IMR-90 (cell line): ENCODE data around the gene ADGRA3. TPM values are rescaled to one million over a fixed set of nuclear protein-coding genes. Genes with fewer than 3 reads are reported as not detected.

Experiments
- ATAC-seq: fragments of 200-7000 bp; cut with Tn5 transposase; 2 replicates; pipeline ENCODE4 v1.9.1; 2020; ENCODE audit warnings: low read depth, mild to moderate bottlenecking, moderate library complexity
- BruUV-seq: library from RNA; stranded (reverse); fragments of 400-500 nt; replicated peaks from 2 replicates; lab custom pipeline; 2021; lab: Mats Ljungman, UMichigan
- CTCF ChIA-PET: fragments of 300-600 bp; formaldehyde crosslinking; extraction: SDS; loops from one replicate; lab custom pipeline; 2021; ENCODE audit warnings: antibody characterized with exemption; lab: Yijun Ruan, JAX
- POLR2A ChIA-PET: fragments of 300-600 bp; sonication (Branson Sonifier 250); formaldehyde crosslinking; loops from one replicate; lab custom pipeline; 2022; ENCODE audit warnings: antibody characterized with exemption; ENCODE audit not compliant: unreplicated experiment; lab: Charles Lee
- DNase-seq: peaks from one replicate; pipeline ENCODE4 v3.0.0; 2013
- H2AFZ ChIP-seq: replicated peaks from 2 replicates; pipeline ENCODE3; 2013; ENCODE audit warnings: low read length, mild to moderate bottlenecking; ENCODE audit not compliant: poor library complexity
- H2AK5ac ChIP-seq: 2 replicates; pipeline ENCODE4 v1.6.1; 2013; ENCODE audit warnings: low read depth, low read length, inconsistent platforms
- H2AK9ac ChIP-seq: replicated peaks from 2 replicates; pipeline ENCODE3; 2013; ENCODE audit warnings: mild to moderate bottlenecking, low read depth, low read length, moderate library complexity; ENCODE audit not compliant: poor library complexity
- H2BK120ac ChIP-seq: 2 replicates; pipeline ENCODE4 v1.6.1; 2013; ENCODE audit warnings: low read depth, low read length, inconsistent platforms
- H2BK15ac ChIP-seq: 3 replicates; pipeline ENCODE4 v1.6.1; 2013; ENCODE audit warnings: low read depth, low read length, inconsistent platforms
- H2BK20ac ChIP-seq: 2 replicates; pipeline ENCODE4 v1.6.1; 2013; ENCODE audit warnings: low read depth, mild to moderate bottlenecking, inconsistent platforms, low read length, moderate library complexity
- H2BK5ac ChIP-seq: 2 replicates; pipeline ENCODE4 v1.6.1; 2013; ENCODE audit warnings: mild to moderate bottlenecking, low read depth, low read length, inconsistent platforms; ENCODE audit not compliant: poor library complexity, severe bottlenecking
- H3K14ac ChIP-seq: replicated peaks from 2 replicates; pipeline ENCODE4 v1.6.1; 2013; ENCODE audit warnings: low read depth, low read length, inconsistent platforms
- H3K18ac ChIP-seq: 2 replicates; pipeline ENCODE4 v1.6.1; 2013; ENCODE audit warnings: low read depth, low read length, control low read depth
- H3K23ac ChIP-seq: 2 replicates; pipeline ENCODE4 v1.6.1; 2013; ENCODE audit warnings: low read depth, low read length, inconsistent platforms
- H3K27ac ChIP-seq: 2 replicates; pipeline ENCODE4 v1.5.1; 2013; ENCODE audit warnings: mild to moderate bottlenecking, control low read depth, low read length; ENCODE audit not compliant: insufficient read depth
- H3K27me3 ChIP-seq: 2 replicates; pipeline ENCODE4 v1.6.1; 2013; ENCODE audit warnings: low read length; ENCODE audit not compliant: control insufficient read depth, insufficient read depth
- H3K36me3 ChIP-seq: 2 replicates; pipeline ENCODE4 v1.6.1; 2013; ENCODE audit warnings: low read length, mixed read lengths; ENCODE audit not compliant: control insufficient read depth, insufficient read depth
- H3K4ac ChIP-seq: 2 replicates; pipeline ENCODE4 v1.6.1; 2013; ENCODE audit warnings: low read depth, low read length, inconsistent platforms
- H3K4me1 ChIP-seq: 2 replicates; pipeline ENCODE4 v1.6.1; 2013; ENCODE audit warnings: low read length, mixed read lengths; ENCODE audit not compliant: control insufficient read depth, insufficient read depth
- H3K4me2 ChIP-seq: 2 replicates; pipeline ENCODE4 v1.6.1; 2013; ENCODE audit warnings: low read depth, mild to moderate bottlenecking, control low read depth, low read length, moderate library complexity
- H3K4me3 ChIP-seq: 2 replicates; pipeline ENCODE4 v1.5.1; 2013; ENCODE audit warnings: low read depth, mild to moderate bottlenecking, control low read depth, low read length, moderate library complexity; ENCODE audit not compliant: insufficient read depth
- H3K56ac ChIP-seq: 2 replicates; pipeline ENCODE4 v1.6.1; 2013; ENCODE audit warnings: low read length, inconsistent platforms; ENCODE audit not compliant: insufficient read depth; ENCODE audit errors: extremely low read depth
- H3K79me1 ChIP-seq, 2 experiments: 2 replicates each; pipeline ENCODE4 v1.6.1; 2013; ENCODE audit warnings: low read length in 2 of 2, inconsistent platforms in 1 of 2, low read depth in 1 of 2
- H3K9ac ChIP-seq: 2 replicates; pipeline ENCODE4 v1.6.1; 2013; ENCODE audit warnings: low read depth, low read length, control low read depth
- H3K9me1 ChIP-seq: 2 replicates; pipeline ENCODE4 v1.6.1; 2013; ENCODE audit warnings: low read length, inconsistent platforms; ENCODE audit not compliant: insufficient read depth
- H3K9me3 ChIP-seq: 2 replicates; pipeline ENCODE4 v1.6.1; 2013; ENCODE audit warnings: low read length; ENCODE audit not compliant: control insufficient read depth, insufficient read depth
- H4K20me1 ChIP-seq: 2 replicates; pipeline ENCODE4 v1.6.1; 2013; ENCODE audit warnings: low read length, inconsistent platforms; ENCODE audit not compliant: insufficient read depth
- H4K5ac ChIP-seq: 2 replicates; pipeline ENCODE4 v1.6.1; 2013; ENCODE audit warnings: mild to moderate bottlenecking, low read depth, low read length, control low read depth
- H4K8ac ChIP-seq, 2 experiments: 2 replicates each; pipeline ENCODE4 v1.6.1; 2013; ENCODE audit warnings: low read depth in 2 of 2, low read length in 2 of 2, control low read depth in 1 of 2, inconsistent platforms in 1 of 2
- H4K91ac ChIP-seq: 2 replicates; pipeline ENCODE4 v1.6.1; 2013; ENCODE audit warnings: low read depth, low read length, inconsistent platforms; ENCODE audit not compliant: insufficient read depth
- CEBPB ChIP-seq: IDR thresholded peaks from 2 replicates; pipeline ENCODE4 v1.6.1; 2012; ENCODE audit warnings: low read depth, low read length, improper control_type of control experiment
- CHD1 ChIP-seq: IDR thresholded peaks from 2 replicates; pipeline ENCODE4 v1.6.1; 2012; ENCODE audit warnings: low read depth, low read length, improper control_type of control experiment
- CTCF ChIP-seq: conservative IDR thresholded peaks from 2 replicates; pipeline ENCODE4 v1.5.1; 2012; ENCODE audit warnings: mild to moderate bottlenecking, low read depth, low read length, improper control_type of control experiment
- FOS ChIP-seq: fragments of 150-350 bp; IDR thresholded peaks from 2 replicates; pipeline ENCODE4 v1.6.1; 2016; ENCODE audit warnings: low read depth, low read length
- MAFK ChIP-seq: IDR thresholded peaks from 2 replicates; pipeline ENCODE4 v1.6.1; 2012; ENCODE audit warnings: low read depth, low read length, improper control_type of control experiment
- MAZ ChIP-seq: IDR thresholded peaks from 2 replicates; pipeline ENCODE4 v1.6.1; 2012; ENCODE audit warnings: low read depth, mild to moderate bottlenecking, low read length, improper control_type of control experiment, moderate library complexity, borderline replicate concordance
- NFE2L2 ChIP-seq: fragments of 150-350 bp; IDR thresholded peaks from 2 replicates; pipeline ENCODE4 v1.6.1; 2016; ENCODE audit warnings: low read depth, mild to moderate bottlenecking, low read length
- RAD21 ChIP-seq: IDR thresholded peaks from 2 replicates; pipeline ENCODE4 v1.6.1; 2012; ENCODE audit warnings: low read length, improper control_type of control experiment
- RCOR1 ChIP-seq: IDR thresholded peaks from 2 replicates; pipeline ENCODE4 v1.6.1; 2012; ENCODE audit warnings: mild to moderate bottlenecking, low read length, improper control_type of control experiment; ENCODE audit not compliant: insufficient replicate concordance
- RFX5 ChIP-seq: IDR thresholded peaks from 2 replicates; pipeline ENCODE4 v1.8.0; 2012; ENCODE audit warnings: low read depth, mild to moderate bottlenecking, low read length, moderate library complexity
- SMC3 ChIP-seq: fragments of 150-350 bp; IDR thresholded peaks from 2 replicates; pipeline ENCODE4 v1.6.1; 2016; ENCODE audit warnings: low read depth, mild to moderate bottlenecking, antibody characterized with exemption, low read length, moderate library complexity
- USF2 ChIP-seq: fragments of 150-350 bp; IDR thresholded peaks from 2 replicates; pipeline ENCODE4 v1.6.1; 2017; ENCODE audit warnings: mild to moderate bottlenecking, antibody characterized with exemption, low read length, low read depth
- WGBS, 2 experiments: methylation state at CpG; one replicate each; pipeline versions ENCODE4 v1.1.5 to v1.1.7; 2013; ENCODE audit warnings: missing lambda C conversion rate in 2 of 2; ENCODE audit not compliant: insufficient read length in 1 of 2; ENCODE audit errors: extremely low coverage in 2 of 2; 5-methylcytosine and 5-hydroxymethylcytosine counted together
- dilution Hi-C: fragments of 300-500 bp; cut with HindIII; formaldehyde crosslinking; loops from one replicate; pipeline ENCODE4 v1.14.3; 2018; ENCODE audit warnings: low sequenced_read_pairs; ENCODE audit not compliant: unreplicated experiment
- in situ Hi-C: fragments of 300-500 bp; cut with MboI; formaldehyde crosslinking; loops from 3 replicates; pipeline ENCODE4 v1.14.3; 2019; ENCODE audit warnings: low sequenced_read_pairs, inconsistent platforms, mixed read lengths
- intact Hi-C: fragments of 100-400 bp; cut with micrococcal nuclease; formaldehyde crosslinking; loops from 2 replicates; pipeline ENCODE4 v1.10.0; 2022
- polyA plus RNA-seq, 3 experiments: library from polyadenylated mRNA; depleted of rRNA; stranded (reverse); fragments of >200 nt; gene quantifications; 2 replicates each; pipeline ENCODE4 v1.2.3, GENCODE V29; 2012; ENCODE audit warnings: low replicate concordance in 1 of 3
- total RNA-seq: library from RNA; depleted of rRNA; stranded (reverse); fragments of >200 nt; gene quantifications from 2 replicates; pipeline ENCODE4 v1.2.3, GENCODE V29; 2012
- TF ChIP-seq, protein P1 (sequence below): fragments of 150-350 bp; IDR thresholded peaks from 2 replicates; pipeline ENCODE4 v1.6.1; 2016; ENCODE audit warnings: low read depth, mild to moderate bottlenecking, low read length, moderate library complexity, borderline replicate concordance

ADGRA3 gene
- total and polyA plus RNA-seq, 2 of the 4 experiments (the other 2 are of a cell fraction) = 20.1 to 28.0 TPM

- H3K9me1 ChIP-seq = no peaks in the 10 kb centered on the region
- no peak overlapping the region for H3K4me2 ChIP-seq
- H3K56ac ChIP-seq = no peak overlapping the region
- no peak overlapping the region for H2BK15ac ChIP-seq
- H3K4ac ChIP-seq = no peak overlapping the region
- H3K9ac ChIP-seq = no peak overlapping the region
- H3K4me1 ChIP-seq = no peaks in the 10 kb centered on the region
- H3K36me3 ChIP-seq = no peaks in the 10 kb centered on the region
- no peak overlapping the region for H4K5ac ChIP-seq
- H3K27me3 ChIP-seq = no peaks in the 10 kb centered on the region
- in situ Hi-C loops (no loop called here), intact Hi-C loops (no loop called here), dilution Hi-C loops (no loop called here)
- no peak overlapping the region for H2BK120ac ChIP-seq
- DNase-seq (no peak), ATAC-seq (no peak)
- no peaks in the 10 kb centered on the region for H3K9me3 ChIP-seq
- no peak overlapping the region for H3K4me3 ChIP-seq
- H2AFZ ChIP-seq = no peak overlapping the region
- no peak overlapping the region for H2AK5ac ChIP-seq
- no peak overlapping the region for H2AK9ac ChIP-seq
- TF ChIP-seq FOS = no peak
- TF ChIP-seq MAFK = no peak
- no peak for TF ChIP-seq CEBPB
- TF ChIP-seq, protein P1, sequence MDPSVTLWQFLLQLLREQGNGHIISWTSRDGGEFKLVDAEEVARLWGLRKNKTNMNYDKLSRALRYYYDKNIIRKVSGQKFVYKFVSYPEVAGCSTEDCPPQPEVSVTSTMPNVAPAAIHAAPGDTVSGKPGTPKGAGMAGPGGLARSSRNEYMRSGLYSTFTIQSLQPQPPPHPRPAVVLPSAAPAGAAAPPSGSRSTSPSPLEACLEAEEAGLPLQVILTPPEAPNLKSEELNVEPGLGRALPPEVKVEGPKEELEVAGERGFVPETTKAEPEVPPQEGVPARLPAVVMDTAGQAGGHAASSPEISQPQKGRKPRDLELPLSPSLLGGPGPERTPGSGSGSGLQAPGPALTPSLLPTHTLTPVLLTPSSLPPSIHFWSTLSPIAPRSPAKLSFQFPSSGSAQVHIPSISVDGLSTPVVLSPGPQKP = no peak
- TF ChIP-seq CHD1 = no peak
- TF ChIP-seq USF2 = no peak
- no peak for TF ChIP-seq CTCF
- TF ChIP-seq RCOR1 = no peak
- no peak for TF ChIP-seq MAZ
- no peak for TF ChIP-seq RFX5
- TF ChIP-seq RAD21 = no peak
- TF ChIP-seq NFE2L2 = no peak
- TF ChIP-seq SMC3 = no peak
- no peak overlapping the region for H3K18ac ChIP-seq
- H3K14ac ChIP-seq = no peak overlapping the region
- H3K79me1 ChIP-seq = no peaks in the 10 kb centered on the region
- H2BK5ac ChIP-seq = no peak overlapping the region
- H4K20me1 ChIP-seq = no peaks in the 10 kb centered on the region; the same call in 1 of the 2 replicates
- no peak overlapping the region for H2BK20ac ChIP-seq
- no CpG with 5 or more reads among the region's 3 CpGs for WGBS, 2 experiments
- no TSS peak for BruUV-seq
- ChIA-PET POLR2A (no interaction called here), CTCF (interaction anchor here (1.0 kb wide), 1 partner anchor 16 kb away, joined by 3 read pairs; no protein-coding TSS in a partner anchor)
- H4K91ac ChIP-seq = no peak overlapping the region
- H3K27ac ChIP-seq = no peak overlapping the region
- H3K23ac ChIP-seq = no peak overlapping the region
- H4K8ac ChIP-seq = no peak overlapping the region
These were observed 142.9 kb downstream of the ADGRA3 start for GRCh38 chr4:22372986-22373385.
